HCT116 (cell line): ENCODE data around the gene PRKRIP1. TPM values are rescaled to one million over a fixed set of nuclear protein-coding genes. Genes with fewer than 3 reads are reported as not detected.

Source experiments
- ATAC-seq: fragments of 200-7000 bp; cut with Tn5 transposase; 2 replicates; pipeline ENCODE4 v1.9.1; 2020; ENCODE audit warnings: mild to moderate bottlenecking, moderate library complexity
- BruUV-seq: library from RNA; stranded (reverse); fragments of 400-500 nt; replicated peaks from 2 replicates; lab custom pipeline; 2021; lab: Mats Ljungman, UMichigan
- CTCF ChIA-PET: fragments of 300-600 bp; sonication (Branson Sonifier 250); formaldehyde crosslinking; loops from one replicate; lab custom pipeline; 2021; ENCODE audit warnings: antibody characterized with exemption; lab: Charles Lee
- POLR2A ChIA-PET: fragments of 300-600, 350-600 bp; sonication (Branson Sonifier 250); formaldehyde crosslinking; loops from one replicate; lab custom pipeline; 2021; ENCODE audit warnings: antibody characterized with exemption; lab: Charles Lee
- RAD21 ChIA-PET, 2 experiments: fragments of 300-600 bp; sonication (Branson Sonifier 250); formaldehyde crosslinking; loops; one replicate each; lab custom pipeline; 2023; ENCODE audit warnings: low total read pairs in 2 of 2; ENCODE audit not compliant: uncharacterized antibody in 2 of 2, unreplicated experiment in 2 of 2, low non-redundant PET in 1 of 2; lab: Charles Lee
- DNase-seq: peaks from one replicate; pipeline ENCODE4 v3.0.0-alpha.2; 2010; ENCODE audit warnings: low read depth, low spot score
- H2AFZ ChIP-seq: fragments of 200-600 bp; shearing (Covaris generic), sonication (generic); 2 replicates; pipeline ENCODE4 v1.6.1; 2017; ENCODE audit warnings: low read depth, mixed run types, mixed read lengths, antibody characterized with exemption, low read length; ENCODE audit not compliant: poor library complexity, severe bottlenecking
- H3K27ac ChIP-seq: 2 replicates; pipeline ENCODE4 v1.5.1; 2012; ENCODE audit warnings: low read depth, low read length
- H3K27me3 ChIP-seq: fragments of 200-600 bp; sonication (generic); 2 replicates; pipeline ENCODE4 v1.6.1; 2016; ENCODE audit warnings: mixed run types, low read length, mixed read lengths; ENCODE audit not compliant: insufficient read depth
- H3K36me3 ChIP-seq, 2 experiments: fragments of 200-500 bp in 1 of 2; fragments of 200-600 bp in 1 of 2; sonication (Bioruptor generic) in 1 of 2; sonication (generic) in 1 of 2; 2 replicates each; pipeline versions ENCODE4 v1.5.1 to v1.6.1; 2014 to 2016; ENCODE audit warnings: low read length in 2 of 2, inconsistent platforms in 1 of 2, mixed read lengths in 1 of 2, mixed run types in 1 of 2; ENCODE audit not compliant: insufficient read depth in 2 of 2, control insufficient read depth in 1 of 2
- H3K4me1 ChIP-seq, 2 experiments: fragments of 200-600 bp in 1 of 2; sonication (generic) in 1 of 2; 2 replicates each; pipeline versions ENCODE4 v1.5.1 to v1.6.1; 2012 to 2017; ENCODE audit warnings: low read length in 2 of 2, inconsistent platforms in 1 of 2, mild to moderate bottlenecking in 1 of 2, mixed read lengths in 1 of 2, mixed run types in 1 of 2, moderate library complexity in 1 of 2; ENCODE audit not compliant: insufficient read depth in 2 of 2, control insufficient read depth in 1 of 2
- H3K4me2 ChIP-seq: fragments of 200-600 bp; sonication (generic); 2 replicates; pipeline ENCODE4 v1.6.1; 2017; ENCODE audit warnings: mixed run types, low read length, mixed read lengths
- H3K4me3 ChIP-seq, 2 experiments: fragments of 200-600 bp in 1 of 2; sonication (generic) in 1 of 2; replicated peaks in 1 of 2; 2 replicates each; pipeline ENCODE4 v1.5.1; 2011 to 2016; ENCODE audit warnings: low read length in 2 of 2, control low read depth in 1 of 2, low read depth in 1 of 2, mild to moderate bottlenecking in 1 of 2, mixed read lengths in 1 of 2, mixed run types in 1 of 2
- H3K79me2 ChIP-seq: fragments of 200-600 bp; sonication (generic); 2 replicates; pipeline ENCODE4 v1.6.1; 2017; ENCODE audit warnings: mild to moderate bottlenecking, mixed run types, low read length, moderate library complexity, mixed read lengths; ENCODE audit not compliant: insufficient read depth
- H3K9ac ChIP-seq: fragments of 200-600 bp; sonication (generic); 2 replicates; pipeline ENCODE4 v1.6.1; 2016; ENCODE audit warnings: low read length, mixed read lengths
- H3K9me2 ChIP-seq: fragments of 200-600 bp; sonication (generic), shearing (Covaris generic); 2 replicates; pipeline ENCODE4 v1.6.1; 2017; ENCODE audit warnings: mixed run types, mild to moderate bottlenecking, moderate library complexity; ENCODE audit not compliant: insufficient read depth
- H3K9me3 ChIP-seq, 2 experiments: fragments of 200-500 bp in 1 of 2; fragments of 200-600 bp in 1 of 2; sonication (Bioruptor generic) in 1 of 2; sonication (generic) in 1 of 2; 2 replicates each; pipeline ENCODE4 v1.6.1; 2014 to 2017; ENCODE audit warnings: low read length in 2 of 2, mixed read lengths in 2 of 2, inconsistent platforms in 1 of 2, low read depth in 1 of 2, mild to moderate bottlenecking in 1 of 2, mixed run types in 1 of 2, moderate library complexity in 1 of 2; ENCODE audit not compliant: control insufficient read depth in 1 of 2, insufficient read depth in 1 of 2
- H4K20me1 ChIP-seq: fragments of 200-600 bp; sonication (generic), shearing (Covaris generic); 2 replicates; pipeline ENCODE4 v1.6.1; 2017; ENCODE audit warnings: mixed run types, mild to moderate bottlenecking, moderate library complexity; ENCODE audit not compliant: insufficient read depth
- CEBPB ChIP-seq: IDR thresholded peaks from 2 replicates; pipeline ENCODE4 v1.6.1; 2012; ENCODE audit warnings: low read depth
- FOSL1 ChIP-seq: IDR thresholded peaks from 2 replicates; pipeline ENCODE4 v1.6.1; 2012; ENCODE audit warnings: low read depth
- SP1 ChIP-seq: IDR thresholded peaks from 2 replicates; pipeline ENCODE4 v1.6.1; 2012; ENCODE audit warnings: low read depth
- SRF ChIP-seq: IDR thresholded peaks from 2 replicates; pipeline ENCODE4 v1.6.1; 2012; ENCODE audit warnings: low read depth
- TCF7L2 ChIP-seq: IDR thresholded peaks from 2 replicates; pipeline ENCODE4 v1.7.0; 2011; ENCODE audit warnings: borderline replicate concordance, inconsistent platforms; ENCODE audit not compliant: insufficient read depth, insufficient read length; ENCODE audit errors: extremely low read depth
- ZFX ChIP-seq: fragments of 450-650 bp; IDR thresholded peaks from 2 replicates; pipeline ENCODE4 v1.6.1; 2017
- intact Hi-C: fragments of 100-400 bp; cut with micrococcal nuclease; formaldehyde crosslinking; loops from 2 replicates; pipeline ENCODE4 v1.10.0; 2022
- total RNA-seq: library from RNA; stranded (reverse); gene quantifications from one replicate; pipeline ENCODE4 v1.2.1, GENCODE V29; 2021; ENCODE audit not compliant: unreplicated experiment
- TF ChIP-seq, protein P1 (sequence below): IDR thresholded peaks from 2 replicates; pipeline ENCODE4 v1.6.1; 2011; ENCODE audit warnings: mild to moderate bottlenecking, low read length, moderate library complexity; ENCODE audit not compliant: insufficient replicate concordance; ENCODE audit errors: extremely low read depth
- TF ChIP-seq, protein P2 (sequence below): IDR thresholded peaks from 2 replicates; pipeline ENCODE4 v1.6.1; 2012; ENCODE audit warnings: low read depth
- TF ChIP-seq, protein P3 (sequence below): IDR thresholded peaks from 2 replicates; pipeline ENCODE4 v1.6.1; 2012

The PRKRIP1 gene
- total RNA-seq, 1 experiment from 2014 or later = 23.0 TPM

DNA sequence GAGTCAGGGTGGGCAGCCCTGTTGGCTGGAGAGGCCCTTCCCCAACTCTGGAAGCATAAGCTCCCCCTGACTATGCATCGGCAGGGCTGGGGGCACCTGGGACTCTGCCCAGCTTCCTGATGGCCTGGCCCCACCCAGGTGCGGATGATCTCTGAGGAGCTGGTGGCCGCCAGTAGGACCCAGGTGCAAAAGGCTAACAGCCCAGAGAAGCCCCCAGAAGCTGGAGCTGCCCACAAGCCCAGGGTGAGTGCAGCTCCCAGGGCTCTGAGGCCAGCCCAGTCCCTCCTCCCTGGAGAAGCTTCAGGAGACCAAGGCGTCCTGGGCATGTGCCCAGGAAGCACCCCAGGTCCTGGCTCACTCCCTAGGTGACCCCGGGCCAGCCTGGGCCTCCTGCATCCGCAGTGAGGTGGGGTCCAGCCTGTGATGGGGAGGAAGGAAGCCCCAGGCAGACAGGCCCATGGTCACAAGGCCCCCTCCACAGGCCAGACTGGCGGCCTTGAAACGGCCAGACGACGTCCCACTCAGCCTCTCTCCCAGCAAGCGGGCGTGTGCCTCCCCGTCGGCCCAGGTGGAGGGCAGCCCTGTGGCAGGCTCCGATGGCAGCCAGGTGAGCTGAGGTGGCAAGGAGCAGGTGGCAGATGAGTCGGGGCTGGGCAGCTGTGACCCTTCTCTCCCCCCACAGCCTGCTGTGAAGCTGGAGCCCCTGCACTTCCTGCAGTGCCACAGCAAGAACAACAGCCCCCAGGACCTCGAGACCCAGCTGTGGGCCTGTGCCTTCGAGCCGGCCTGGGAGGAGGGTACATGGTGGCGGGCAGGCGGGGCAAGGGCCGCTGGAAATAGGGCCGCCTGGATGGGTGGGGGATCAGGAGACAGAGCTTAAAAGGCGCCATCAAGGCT is 71.7 kb downstream of the PRKRIP1 start:
- H3K27me3 ChIP-seq = no peaks in the 10 kb centered on the region
- H3K36me3 ChIP-seq = no peaks in the 10 kb centered on the region; a peak in 1 of 4 replicates
- H3K9ac ChIP-seq = no peak overlapping the region
- no peaks in the 10 kb centered on the region for H3K9me3 ChIP-seq
- no TSS peak for BruUV-seq
- H4K20me1 ChIP-seq = no peaks in the 10 kb centered on the region
- DNase-seq = no peak
- H3K27ac ChIP-seq = no peak overlapping the region
- no peak overlapping the region for H3K4me2 ChIP-seq
- no peak overlapping the region for H3K4me3 ChIP-seq
- H3K9me2 ChIP-seq = no peaks in the 10 kb centered on the region
- H2AFZ ChIP-seq = no peak overlapping the region
- CTCF ChIA-PET = no interaction called here
- no peak for ATAC-seq
- POLR2A ChIA-PET = no interaction called here
- peaks cover 5 to 17% of the 10 kb centered on the region in 2 experiments; a peak in 2 of 4 replicates for H3K4me1 ChIP-seq
- TF ChIP-seq SRF (no peak), SP1 (no peak), TCF7L2 (no peak), ZFX (no peak), CEBPB (no peak), FOSL1 (no peak)
- TF ChIP-seq, protein P1, sequence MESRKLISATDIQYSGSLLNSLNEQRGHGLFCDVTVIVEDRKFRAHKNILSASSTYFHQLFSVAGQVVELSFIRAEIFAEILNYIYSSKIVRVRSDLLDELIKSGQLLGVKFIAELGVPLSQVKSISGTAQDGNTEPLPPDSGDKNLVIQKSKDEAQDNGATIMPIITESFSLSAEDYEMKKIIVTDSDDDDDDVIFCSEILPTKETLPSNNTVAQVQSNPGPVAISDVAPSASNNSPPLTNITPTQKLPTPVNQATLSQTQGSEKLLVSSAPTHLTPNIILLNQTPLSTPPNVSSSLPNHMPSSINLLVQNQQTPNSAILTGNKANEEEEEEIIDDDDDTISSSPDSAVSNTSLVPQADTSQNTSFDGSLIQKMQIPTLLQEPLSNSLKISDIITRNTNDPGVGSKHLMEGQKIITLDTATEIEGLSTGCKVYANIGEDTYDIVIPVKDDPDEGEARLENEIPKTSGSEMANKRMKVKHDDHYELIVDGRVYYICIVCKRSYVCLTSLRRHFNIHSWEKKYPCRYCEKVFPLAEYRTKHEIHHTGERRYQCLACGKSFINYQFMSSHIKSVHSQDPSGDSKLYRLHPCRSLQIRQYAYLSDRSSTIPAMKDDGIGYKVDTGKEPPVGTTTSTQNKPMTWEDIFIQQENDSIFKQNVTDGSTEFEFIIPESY = no peak
- TF ChIP-seq, protein P2, sequence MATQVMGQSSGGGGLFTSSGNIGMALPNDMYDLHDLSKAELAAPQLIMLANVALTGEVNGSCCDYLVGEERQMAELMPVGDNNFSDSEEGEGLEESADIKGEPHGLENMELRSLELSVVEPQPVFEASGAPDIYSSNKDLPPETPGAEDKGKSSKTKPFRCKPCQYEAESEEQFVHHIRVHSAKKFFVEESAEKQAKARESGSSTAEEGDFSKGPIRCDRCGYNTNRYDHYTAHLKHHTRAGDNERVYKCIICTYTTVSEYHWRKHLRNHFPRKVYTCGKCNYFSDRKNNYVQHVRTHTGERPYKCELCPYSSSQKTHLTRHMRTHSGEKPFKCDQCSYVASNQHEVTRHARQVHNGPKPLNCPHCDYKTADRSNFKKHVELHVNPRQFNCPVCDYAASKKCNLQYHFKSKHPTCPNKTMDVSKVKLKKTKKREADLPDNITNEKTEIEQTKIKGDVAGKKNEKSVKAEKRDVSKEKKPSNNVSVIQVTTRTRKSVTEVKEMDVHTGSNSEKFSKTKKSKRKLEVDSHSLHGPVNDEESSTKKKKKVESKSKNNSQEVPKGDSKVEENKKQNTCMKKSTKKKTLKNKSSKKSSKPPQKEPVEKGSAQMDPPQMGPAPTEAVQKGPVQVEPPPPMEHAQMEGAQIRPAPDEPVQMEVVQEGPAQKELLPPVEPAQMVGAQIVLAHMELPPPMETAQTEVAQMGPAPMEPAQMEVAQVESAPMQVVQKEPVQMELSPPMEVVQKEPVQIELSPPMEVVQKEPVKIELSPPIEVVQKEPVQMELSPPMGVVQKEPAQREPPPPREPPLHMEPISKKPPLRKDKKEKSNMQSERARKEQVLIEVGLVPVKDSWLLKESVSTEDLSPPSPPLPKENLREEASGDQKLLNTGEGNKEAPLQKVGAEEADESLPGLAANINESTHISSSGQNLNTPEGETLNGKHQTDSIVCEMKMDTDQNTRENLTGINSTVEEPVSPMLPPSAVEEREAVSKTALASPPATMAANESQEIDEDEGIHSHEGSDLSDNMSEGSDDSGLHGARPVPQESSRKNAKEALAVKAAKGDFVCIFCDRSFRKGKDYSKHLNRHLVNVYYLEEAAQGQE = no peak
- TF ChIP-seq, protein P3, sequence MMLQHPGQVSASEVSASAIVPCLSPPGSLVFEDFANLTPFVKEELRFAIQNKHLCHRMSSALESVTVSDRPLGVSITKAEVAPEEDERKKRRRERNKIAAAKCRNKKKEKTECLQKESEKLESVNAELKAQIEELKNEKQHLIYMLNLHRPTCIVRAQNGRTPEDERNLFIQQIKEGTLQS = no peak
- TF ChIP-seq, all 23 proteins: peak for 0
- RAD21 ChIA-PET = no interaction called here
- intact Hi-C loops = no loop called here
- peaks cover 26% of the 10 kb centered on the region for H3K79me2 ChIP-seq
